Measurements from ENCODE around the gene COTL1.
A peak's percentile ranks its signal among the peaks of the same experiment; 100 is the strongest.

COTL1 gene, protein sequence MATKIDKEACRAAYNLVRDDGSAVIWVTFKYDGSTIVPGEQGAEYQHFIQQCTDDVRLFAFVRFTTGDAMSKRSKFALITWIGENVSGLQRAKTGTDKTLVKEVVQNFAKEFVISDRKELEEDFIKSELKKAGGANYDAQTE

DNA sequence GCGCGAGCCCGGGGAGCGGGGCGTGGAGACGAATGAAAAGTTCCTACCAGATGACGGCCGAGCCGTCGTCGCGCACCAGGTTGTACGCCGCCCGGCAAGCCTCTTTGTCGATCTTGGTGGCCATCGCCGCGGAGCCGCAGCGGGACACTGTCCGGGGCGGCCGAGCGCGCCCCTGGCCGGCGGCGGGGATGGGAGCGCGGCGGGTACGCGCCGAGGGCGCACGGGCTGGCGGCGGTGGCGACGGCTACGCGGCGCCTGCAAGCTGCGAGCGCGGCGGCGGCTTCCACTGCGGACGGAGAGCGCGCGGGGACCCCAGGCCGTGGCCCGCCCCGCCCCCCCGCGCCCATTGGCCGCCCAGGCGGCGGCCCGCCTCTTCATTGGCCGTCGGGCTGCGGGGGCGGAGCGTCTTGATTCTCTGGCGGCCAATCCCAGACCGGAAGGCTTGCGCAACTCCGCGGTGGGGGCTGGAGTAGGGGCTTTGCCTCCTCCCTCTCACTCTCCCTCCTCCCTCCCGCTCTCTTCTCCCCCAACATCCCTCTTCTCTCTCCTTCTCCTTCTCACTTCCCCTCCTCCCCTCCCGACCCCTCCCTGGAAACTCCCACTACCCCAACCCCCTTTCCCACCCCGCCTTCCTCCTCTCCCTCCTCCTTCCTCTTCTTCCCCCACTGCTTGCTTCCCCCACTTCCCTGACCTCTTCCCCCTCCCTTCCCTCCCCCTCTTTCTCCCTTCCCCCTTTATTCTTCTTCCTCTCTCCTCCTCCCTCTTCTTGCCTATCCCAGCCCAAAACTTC lies at the start of gene COTL1:
Gene COTL1, minus strand, starts transcription at position 288 of the 790 bp plus-strand sequence. Its CDS starts 164 bp downstream, at position 124.
- DNase-seq = peak; percentile 88 to 89

DNA sequence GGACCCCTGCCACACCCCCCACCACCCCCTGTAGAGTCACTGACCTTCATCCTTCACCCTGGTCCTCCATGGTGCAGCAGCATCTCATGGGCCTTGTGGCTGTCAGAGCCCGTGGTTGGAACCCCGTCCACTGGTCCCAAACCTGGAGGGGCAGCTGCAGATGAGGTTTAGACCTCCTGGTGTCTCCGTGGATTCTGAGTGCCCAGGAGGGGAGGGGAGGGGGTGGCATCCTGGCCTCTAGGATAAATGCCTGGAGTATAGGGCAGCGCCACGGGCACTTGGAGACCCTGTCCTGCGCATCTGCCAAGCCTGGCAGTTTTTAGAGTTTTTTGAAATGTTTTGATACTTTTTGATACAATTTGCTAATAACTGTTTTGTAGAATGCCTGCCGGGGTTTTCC lies 48.0 kb upstream of the COTL1 start:
- DNase-seq = no peak

DNA sequence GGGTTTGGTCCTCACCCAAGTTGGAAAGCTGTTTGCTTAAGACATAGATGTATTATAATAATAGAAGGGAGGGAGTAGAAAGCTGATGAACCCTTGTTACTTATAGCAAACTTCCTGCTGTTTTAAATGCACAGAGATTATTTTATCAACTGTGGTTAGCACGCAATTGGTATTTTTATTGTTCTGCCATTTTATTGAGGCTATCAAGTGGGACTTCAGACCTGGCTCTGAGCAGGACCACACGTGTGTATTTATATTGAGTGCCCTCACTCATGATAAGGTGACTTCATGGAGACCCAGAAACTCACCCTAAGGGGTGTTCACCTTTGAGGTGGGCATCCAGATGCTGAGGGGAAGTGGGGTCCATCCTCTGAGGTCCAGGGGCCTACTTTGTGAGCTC lies 47.5 kb upstream of the COTL1 start:
- DNase-seq = no peak

DNA sequence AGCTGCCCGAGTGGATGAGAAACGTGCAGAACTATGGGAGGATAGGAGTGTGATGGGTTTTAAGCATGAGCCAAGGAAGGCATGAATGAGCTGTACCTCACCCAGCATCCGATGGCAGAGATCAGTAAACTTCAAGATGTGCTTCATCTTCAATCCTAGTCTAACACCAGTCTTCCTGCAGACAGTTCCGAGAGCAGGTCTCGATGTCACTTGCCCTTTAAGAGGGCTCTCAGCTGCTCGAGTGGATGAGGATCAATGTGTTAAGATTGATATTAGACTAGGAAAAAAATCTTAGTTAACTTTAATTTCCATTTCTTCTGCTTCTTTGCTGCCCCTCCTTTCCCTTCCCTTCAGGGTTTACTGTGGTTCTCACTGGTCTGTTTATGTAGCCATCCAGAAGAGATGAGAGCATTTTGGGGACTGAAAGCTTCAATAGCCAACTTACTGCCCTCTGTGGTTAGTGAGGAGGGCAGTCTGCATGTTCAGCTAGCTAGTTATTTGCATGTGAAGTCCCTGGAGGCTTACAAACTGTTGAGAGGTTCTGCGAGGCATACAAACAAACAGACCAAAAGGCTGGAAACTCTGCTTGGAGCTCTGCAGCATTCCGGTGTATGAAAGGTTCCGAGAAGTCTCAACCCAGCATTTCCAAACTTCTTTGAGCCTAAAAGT lies 45.7 kb upstream of the COTL1 start:
- DNase-seq = no peak

DNA sequence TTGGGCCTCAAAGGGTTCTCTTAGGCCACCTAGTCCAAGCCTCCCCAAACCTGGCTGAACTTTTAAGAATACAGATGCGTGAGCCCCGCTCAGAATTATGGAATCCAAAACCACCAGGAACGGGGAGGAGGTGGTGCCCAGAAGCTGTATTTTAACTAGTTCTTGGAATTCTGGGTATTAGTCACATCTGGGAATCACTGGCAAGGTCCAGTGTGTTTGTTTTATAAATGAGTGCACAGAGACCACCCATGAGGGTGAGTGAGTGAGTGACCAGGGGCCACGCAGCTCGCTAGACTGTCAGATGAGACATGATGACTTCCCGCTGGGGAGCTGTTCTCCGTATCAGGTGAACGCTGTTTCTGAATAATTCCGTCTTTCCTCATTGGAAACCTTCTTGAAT lies 44.6 kb upstream of the COTL1 start:
- no peak for DNase-seq

DNA sequence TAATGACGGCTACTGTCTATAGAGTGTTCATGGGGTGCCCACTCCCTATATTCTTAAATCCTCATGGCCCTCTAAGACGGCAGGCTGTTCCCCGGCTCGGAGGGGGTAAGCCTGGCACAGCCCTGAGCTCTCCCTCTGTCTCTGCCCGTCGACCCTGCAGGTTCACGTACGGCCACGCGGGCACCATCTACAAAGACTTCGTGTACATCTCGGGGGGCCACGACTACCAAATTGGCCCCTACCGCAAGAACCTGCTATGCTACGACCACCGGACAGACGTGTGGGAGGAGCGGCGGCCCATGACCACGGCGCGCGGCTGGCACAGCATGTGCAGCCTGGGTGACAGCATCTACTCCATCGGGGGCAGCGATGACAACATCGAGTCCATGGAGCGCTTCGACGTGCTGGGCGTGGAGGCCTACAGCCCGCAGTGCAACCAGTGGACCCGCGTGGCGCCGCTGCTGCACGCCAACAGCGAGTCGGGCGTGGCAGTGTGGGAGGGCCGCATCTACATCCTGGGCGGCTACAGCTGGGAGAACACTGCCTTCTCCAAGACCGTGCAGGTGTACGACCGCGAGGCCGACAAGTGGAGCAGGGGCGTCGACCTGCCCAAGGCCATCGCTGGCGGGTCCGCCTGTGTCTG lies 43.7 kb upstream of the COTL1 start:
- no peak for DNase-seq

DNA sequence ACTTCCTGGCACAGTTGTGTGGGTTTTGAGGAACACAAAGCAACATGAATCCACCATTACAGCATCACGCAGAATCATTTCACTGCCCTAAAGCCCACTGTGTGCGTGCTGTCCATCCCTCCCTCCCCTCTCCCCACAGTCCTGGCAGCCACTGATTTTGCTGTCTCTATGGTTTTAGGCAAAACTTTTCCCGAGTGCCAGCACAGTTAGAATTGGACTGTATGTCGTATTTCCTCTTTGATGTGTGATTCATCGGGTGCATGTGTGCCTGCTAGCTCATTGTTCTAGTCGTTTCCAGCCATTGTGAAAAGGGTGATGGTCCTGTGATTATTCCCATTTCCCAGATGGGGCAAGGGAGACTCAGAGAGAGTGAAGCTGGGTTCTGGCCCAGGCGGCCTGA lies 43.1 kb upstream of the COTL1 start:
- no peak for DNase-seq

DNA sequence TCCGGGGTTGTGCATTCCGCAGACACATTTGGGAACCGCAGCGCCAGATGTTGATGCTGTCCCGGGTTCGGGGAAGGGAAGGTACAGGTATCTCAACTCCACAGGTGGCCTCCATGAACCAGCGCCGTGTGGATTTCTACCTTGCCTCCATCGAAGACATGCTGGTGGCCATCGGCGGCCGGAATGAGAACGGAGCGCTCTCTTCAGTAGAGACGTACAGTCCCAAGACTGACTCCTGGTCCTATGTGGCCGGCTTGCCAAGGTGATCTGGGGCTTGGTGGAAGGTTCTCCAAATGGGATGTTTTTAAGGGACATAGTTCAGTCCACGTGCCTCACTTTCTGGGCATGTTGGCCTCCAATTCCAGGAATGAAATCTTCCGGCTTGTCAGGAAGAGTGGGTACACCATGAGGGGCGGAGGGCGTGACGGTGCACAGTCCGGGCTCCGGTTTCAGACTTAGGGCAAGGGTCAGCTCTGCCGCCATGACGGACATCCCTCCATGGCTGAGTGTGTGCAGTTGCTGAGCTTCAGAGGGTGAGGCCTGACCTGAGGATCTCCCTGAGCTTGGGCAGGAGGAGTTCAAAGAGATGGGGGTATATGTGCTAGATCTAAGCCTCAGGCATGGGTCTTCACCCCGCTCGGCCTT lies 41.9 kb upstream of the COTL1 start:
- no peak for DNase-seq

DNA sequence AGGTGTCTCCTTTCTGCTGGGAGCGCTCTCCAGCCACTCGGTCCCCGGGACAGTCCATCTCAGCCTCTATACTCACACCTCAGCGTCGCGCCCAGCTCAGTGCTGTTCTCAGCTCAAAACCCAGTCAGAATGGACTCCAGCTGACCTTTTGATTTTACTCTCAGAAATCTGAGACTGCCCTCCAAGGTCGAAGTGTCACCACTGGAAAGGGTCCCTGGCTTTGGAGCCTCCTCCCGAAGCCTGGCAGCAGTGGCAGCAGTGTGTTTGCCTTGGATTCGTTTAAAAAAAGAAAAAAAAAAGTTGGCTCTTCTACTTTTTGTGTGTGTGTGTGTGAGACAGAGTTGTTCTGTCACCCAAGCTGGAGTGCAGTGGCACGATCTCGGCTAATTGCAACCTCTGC lies 40.8 kb upstream of the COTL1 start:
- no peak for DNase-seq

DNA sequence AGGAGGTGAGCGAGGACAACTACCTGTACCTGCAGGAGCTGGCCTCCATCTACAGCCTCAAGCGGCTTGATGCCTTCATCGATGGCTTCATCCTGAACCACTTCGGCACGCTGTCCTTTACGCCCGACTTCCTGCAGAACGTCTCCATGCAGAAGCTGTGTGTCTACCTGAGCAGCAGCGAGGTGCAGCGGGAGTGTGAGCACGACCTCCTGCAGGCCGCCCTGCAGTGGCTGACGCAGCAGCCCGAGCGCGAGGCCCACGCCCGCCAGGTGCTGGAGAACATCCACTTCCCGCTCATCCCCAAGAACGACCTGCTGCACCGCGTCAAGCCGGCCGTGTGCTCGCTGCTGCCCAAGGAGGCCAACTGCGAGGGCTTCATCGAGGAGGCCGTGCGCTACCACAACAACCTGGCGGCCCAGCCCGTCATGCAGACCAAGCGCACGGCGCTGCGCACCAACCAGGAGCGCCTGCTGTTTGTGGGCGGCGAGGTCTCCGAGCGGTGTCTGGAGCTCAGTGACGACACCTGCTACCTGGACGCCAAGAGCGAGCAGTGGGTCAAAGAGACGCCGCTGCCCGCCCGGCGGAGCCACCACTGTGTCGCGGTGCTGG lies 39.5 kb upstream of the COTL1 start:
- no peak for DNase-seq

DNA sequence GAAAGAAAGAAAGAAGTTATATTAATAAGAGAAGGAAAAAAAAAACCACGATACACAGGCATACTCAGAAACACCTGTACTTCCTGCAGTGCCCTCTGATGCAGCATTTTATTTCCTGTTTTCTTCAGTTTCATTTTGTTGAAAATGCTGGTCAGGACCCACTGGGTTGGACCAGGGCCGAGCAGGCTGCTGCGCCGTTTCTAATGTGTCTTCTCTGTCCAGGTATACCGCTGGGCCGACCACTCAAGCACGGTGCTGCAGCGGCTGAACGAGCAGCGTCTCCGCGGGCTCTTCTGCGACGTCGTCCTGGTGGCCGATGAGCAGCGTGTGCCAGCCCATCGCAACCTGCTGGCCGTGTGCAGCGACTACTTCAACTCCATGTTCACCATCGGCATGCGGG lies 38.8 kb upstream of the COTL1 start:
- DNase-seq = no peak

DNA sequence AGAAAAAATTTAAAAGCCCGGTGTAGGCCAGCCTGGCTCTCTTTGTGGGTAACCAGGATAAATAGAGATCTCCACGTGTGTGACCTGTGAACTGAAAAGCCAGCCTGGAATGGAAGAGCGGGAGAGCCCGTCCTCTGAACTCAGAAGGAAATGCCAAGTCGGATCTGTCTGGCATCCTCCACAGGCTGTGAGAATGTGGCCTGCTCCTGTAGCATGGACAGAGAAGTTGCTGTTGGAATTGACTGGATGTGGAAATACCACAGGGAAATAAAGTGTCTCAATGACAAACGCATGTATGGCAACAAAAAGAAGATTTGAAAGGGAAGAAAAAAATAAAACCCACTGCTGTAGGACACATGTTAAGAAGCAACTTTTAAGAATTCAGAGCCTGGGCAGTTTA lies 37.1 kb upstream of the COTL1 start:
- no peak for DNase-seq

DNA sequence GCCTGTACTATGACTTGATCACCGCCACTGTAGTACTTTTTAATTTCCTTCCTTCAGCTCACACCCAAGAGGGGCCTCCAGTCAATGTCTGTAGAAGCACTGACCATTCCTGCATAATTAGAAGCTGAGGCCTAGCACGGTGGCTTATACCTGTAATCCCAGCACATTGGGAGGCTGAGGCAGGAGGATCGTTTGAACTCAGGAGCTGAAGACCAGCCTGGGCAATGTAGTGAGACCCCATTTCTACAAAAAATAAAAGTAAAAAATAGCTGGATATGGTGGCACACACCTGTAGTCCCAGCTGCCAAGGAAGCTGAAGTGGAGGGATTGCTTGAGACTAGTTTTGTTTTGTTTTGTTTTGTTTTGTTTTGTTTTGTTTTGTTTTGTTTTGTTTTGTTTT lies 36.4 kb upstream of the COTL1 start:
- DNase-seq = no peak

DNA sequence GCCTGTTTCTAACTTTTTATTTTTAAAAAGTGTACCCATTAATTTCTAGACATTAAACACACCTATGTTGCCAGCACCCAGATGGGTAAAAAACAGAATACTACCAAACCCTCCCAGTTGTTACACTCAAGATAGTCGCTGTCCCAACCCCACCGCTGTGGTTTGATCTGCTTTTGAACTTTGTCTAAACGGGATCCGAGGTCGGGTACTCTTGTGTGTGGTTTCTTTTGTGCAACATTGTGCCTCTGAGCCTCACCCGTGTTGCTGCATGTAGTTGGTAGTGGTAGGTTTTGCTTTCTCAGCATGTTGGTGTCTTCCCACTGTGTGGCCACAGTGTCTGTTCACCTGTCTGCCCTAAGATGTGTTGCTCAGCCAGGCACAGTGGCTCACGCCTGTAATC lies 34.7 kb upstream of the COTL1 start:
- DNase-seq = no peak

DNA sequence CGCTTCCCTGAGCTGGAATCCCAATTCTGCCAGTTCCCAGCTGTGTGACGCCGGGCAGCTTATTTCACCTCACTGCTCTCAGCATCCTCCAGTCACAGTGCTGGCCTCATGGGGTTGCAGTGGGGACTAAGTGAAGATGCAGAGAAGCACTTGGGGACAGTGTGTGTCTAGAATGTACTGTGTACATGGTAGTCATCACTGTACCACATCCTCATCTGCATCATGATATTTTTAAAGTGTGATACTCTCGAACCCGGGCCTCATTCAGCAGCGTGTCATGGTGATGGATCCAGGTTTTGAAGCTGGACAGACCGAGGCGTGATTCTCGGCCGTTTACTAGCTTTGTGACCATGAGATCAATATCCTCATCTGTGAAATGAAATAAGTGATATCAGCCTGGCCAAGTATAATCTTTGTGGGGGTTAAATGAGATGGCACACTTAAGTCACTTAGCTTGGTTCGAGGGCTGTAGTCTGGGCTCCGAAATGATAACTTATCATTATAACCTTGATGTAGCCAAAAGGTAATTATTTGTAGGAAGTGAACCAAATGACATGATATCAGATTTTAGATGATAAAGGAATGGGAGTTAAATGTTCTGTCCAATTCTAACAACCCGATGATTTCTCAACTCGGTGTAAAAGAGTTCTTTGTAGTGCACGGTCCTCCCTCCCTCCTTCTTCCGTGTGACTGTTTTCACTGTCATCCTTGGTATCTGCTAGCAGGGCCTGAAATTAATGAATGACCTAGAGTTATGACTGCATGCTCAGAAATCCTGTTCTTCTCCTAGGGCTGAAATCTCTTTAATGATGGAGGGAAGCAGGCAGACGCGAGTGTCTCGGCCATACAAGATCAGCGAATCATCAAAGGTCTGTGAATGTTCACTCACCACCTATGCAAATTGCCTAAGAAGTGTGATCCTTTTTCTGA lies 32.4 kb upstream of the COTL1 start:
- DNase-seq = no peak

DNA sequence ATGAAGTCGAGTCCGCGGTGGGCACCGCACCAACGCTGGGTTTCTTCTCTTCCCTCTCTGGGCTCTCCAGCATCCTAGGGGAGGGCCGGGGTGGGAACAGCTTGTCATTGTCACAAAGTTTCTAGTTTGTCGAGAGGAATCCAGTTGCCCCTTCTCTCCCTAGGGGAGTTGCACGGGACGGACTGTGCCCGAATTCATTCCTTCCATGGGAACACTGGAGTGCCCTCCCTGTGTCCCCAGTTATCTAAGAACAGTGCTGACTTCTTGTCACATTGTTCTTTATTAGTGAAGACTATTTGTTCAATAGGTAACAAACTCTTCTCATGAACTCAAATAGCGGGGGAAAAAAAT lies 31.6 kb upstream of the COTL1 start:
- no peak for DNase-seq

DNA sequence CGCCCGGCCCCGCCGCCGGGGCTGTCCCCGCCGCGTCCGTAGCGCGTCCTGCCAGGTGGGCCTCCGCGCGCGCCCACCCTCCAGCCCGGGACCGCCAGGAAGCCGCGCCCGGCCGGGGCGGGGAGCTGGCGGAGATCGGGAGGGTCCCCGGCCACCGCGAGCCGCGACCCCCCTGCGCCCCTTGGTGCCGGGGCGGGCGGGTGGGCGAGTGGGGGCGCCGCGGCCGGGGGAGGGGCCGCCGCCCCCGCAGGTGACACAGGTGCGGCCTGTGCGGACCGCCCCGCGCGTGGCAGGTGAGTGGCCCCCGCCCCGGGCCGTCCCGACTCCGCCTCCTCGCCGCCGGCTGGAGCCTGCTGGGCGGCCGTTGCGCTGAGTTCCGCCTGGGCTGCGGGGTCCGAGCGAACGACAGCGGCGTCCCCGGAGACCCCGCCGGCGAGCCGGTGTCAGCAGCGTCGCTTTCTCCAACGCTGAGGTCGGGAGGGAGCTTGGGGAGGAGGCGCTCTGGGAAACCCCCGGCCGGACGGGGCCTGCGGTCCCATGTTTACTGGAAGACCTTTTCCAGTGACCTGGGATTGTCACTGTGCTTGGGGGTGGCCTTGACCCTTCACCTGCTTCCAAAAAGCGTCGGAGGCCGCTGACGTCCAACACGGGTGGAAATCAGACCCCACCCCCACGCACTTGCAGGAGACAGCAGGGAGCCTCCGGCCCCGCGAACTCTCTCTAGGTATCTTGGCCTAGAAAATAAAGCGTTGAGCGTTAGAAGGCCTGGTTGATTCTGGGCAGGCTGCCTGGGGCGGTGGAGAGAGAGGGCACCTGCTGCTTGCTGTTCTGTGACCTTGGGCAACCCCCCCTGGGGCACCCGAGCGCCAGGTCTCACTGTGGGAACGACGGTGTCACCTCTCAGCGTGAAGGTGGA lies 31.0 kb upstream of the COTL1 start:
- peak in 1 of 2 experiments; percentile 14 for DNase-seq

DNA sequence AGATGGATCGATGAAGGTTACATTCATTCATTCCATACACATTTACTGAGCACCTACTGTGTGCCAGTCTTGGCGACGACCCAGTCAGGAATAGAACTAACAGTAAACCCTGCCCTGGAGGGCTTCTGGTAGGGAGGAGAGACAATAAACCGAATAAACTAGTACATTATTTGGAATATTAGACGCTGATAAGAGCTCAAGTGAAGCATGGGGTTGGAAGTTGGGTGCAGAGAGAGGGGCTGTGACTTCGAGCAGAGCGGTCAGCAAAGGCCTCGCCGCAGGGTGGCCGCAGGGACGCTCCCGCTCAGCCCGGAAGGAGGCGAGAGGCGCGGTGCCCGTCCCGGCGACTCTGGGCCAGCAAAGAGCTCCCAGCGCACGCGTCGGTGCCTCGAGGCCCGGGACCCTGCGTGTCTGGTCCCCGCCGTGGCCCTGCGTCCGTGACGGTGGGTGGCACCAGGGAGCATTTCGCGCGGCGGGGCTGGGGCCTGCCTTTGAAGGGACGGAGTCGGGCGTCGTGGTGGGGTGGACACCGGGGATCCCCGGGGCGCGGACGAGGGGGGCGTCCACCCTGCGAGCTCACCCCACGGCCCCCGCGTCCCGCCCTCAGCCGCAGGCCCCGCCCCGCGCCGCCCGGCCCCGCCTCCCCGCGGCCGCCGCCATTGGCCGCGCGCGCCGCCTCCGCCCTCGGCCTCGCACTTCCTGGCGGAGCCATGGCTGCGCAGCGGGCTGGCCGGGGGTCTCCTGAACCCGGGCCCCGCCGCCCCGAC lies 30.1 kb upstream of the COTL1 start, which contains the start of gene KLHL36:
Gene KLHL36, plus strand, starts transcription at position 684 of the 767 bp plus-strand sequence. CDS start 2,357 bp downstream, outside the sequence.
- DNase-seq = peak in 1 of 2 experiments; percentile 3

DNA sequence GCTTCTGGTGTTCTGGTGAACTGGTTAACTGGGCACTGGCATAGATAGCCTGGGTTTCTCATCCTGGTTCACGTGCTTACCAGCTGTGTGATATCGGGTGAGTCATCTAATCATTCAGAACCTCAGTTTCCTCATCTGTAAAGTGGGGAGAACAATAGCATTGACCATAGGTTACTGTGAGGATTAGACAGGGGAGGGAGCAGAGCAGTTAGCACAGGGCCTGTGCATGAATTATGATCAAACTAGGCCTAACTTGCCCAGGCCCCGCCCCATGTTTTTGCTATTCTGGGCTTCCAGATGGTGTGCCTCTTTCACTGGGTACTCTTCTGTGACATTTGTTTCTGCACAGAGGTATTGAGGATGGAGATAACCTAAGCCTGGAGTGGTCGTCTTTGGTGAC lies 25.8 kb upstream of the COTL1 start:
- no peak for DNase-seq

DNA sequence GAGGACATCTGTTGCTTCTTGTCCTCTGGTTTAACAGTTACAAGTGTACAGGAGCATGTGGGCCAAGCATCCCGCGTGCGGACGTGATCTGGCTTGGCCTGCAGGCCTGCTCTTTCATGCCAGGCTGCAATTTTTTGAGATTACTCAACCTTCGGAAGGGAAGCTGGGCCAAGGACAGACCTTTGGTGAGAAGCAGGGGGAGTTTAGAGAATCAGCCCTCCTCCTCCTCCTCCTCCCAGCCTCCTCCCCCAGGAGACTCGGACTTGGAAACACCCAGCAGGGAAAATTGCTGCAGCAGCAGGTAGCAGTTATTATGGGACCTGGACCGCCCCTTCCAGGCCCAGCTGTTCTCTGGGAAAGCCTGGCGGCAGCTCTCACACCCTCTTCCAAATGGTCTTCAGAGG lies 25.3 kb upstream of the COTL1 start:
- DNase-seq = peak; percentile 68 to 74
